ENCODE measurements around the gene CMBL.
"Not testable (repeated sequence)": the region's sequence is repeated elsewhere in the genome, so short reads cannot be mapped to it uniquely, and the experiment has no call there.

The CMBL gene

GRCh38 chr5:10262121-10262774 lies 45.5 kb downstream of the CMBL start:
- in situ Hi-C loops (cut with MboI; ENCODE audit: low sequenced_read_pairs): no loop called here

GRCh38 chr5:10261065-10261464 lies 46.6 kb downstream of the CMBL start:
- in situ Hi-C loops (cut with MboI; ENCODE audit: low sequenced_read_pairs): no loop called here

- in situ Hi-C loops (cut with MboI; ENCODE audit: low sequenced_read_pairs): no loop called here
Measured at GRCh38 chr5:10259899-10260298, 47.8 kb downstream of the CMBL start.

- in situ Hi-C loops (cut with MboI; ENCODE audit: low sequenced_read_pairs): no loop called here
Measured at GRCh38 chr5:10257870-10258269, 49.8 kb downstream of the CMBL start.

- in situ Hi-C loops (cut with MboI; ENCODE audit: low sequenced_read_pairs): no loop called here
Measured at GRCh38 chr5:10254686-10255085, 53.0 kb downstream of the CMBL start.

- in situ Hi-C loops (cut with MboI; ENCODE audit: low sequenced_read_pairs): no loop called here
Measured at GRCh38 chr5:10253390-10253789, 54.3 kb downstream of the CMBL start.

- in situ Hi-C loops (cut with MboI; ENCODE audit: low sequenced_read_pairs): no loop called here
Measured at GRCh38 chr5:10251405-10251804, 56.3 kb downstream of the CMBL start.

GRCh38 chr5:10250806-10251276 lies 56.9 kb downstream of the CMBL start:
- in situ Hi-C loops (cut with MboI; ENCODE audit: low sequenced_read_pairs): no loop called here

- in situ Hi-C loops (cut with MboI; ENCODE audit: low sequenced_read_pairs): no loop called here
Measured at GRCh38 chr5:10249948-10250805, 57.5 kb downstream of the CMBL start, which contains the start of gene CCT5. CCT5 (plus strand) TSS chr5:10250280; CDS start chr5:10250341, 61 bp downstream.

GRCh38 chr5:10248378-10249260 lies 59.1 kb downstream of the CMBL start:
- in situ Hi-C loops (cut with MboI; ENCODE audit: low sequenced_read_pairs): no loop called here

- in situ Hi-C loops (cut with MboI; ENCODE audit: low sequenced_read_pairs): not testable (repeated sequence)
Measured at GRCh38 chr5:10247217-10247616, 60.5 kb downstream of the CMBL start.

- in situ Hi-C loops (cut with MboI; ENCODE audit: low sequenced_read_pairs): no loop called here
Measured at GRCh38 chr5:10246761-10247160, 60.9 kb downstream of the CMBL start.

GRCh38 chr5:10244342-10244944 lies 63.3 kb downstream of the CMBL start:
- in situ Hi-C loops (cut with MboI; ENCODE audit: low sequenced_read_pairs): no loop called here

- in situ Hi-C loops (cut with MboI; ENCODE audit: low sequenced_read_pairs): no loop called here
Measured at GRCh38 chr5:10243660-10244240, 64.0 kb downstream of the CMBL start.

GRCh38 chr5:10235350-10235749 lies 72.4 kb downstream of the CMBL start:
- in situ Hi-C loops (cut with MboI; ENCODE audit: low sequenced_read_pairs): no loop called here

- in situ Hi-C loops (cut with MboI; ENCODE audit: low sequenced_read_pairs): no loop called here
Measured at GRCh38 chr5:10233505-10233904, 74.2 kb downstream of the CMBL start.

- in situ Hi-C loops (cut with MboI; ENCODE audit: low sequenced_read_pairs): no loop called here
Measured at GRCh38 chr5:10233011-10233410, 74.7 kb downstream of the CMBL start.

- in situ Hi-C loops (cut with MboI; ENCODE audit: low sequenced_read_pairs): no loop called here
Measured at GRCh38 chr5:10232386-10232785, 75.3 kb downstream of the CMBL start.

GRCh38 chr5:10229306-10230048 lies 78.2 kb downstream of the CMBL start:
- in situ Hi-C loops (cut with MboI; ENCODE audit: low sequenced_read_pairs): no loop called here

GRCh38 chr5:10228288-10228687 lies 79.4 kb downstream of the CMBL start:
- in situ Hi-C loops (cut with MboI; ENCODE audit: low sequenced_read_pairs): no loop called here

Measured in hTERT RPE-1 (cell line).